Inferior parietal cortex (tissue), 1 donor: ENCODE data around the gene SIRT7.
"Not testable (repeated sequence)": the region's sequence is repeated elsewhere in the genome, so short reads cannot be mapped to it uniquely, and the experiment has no call there.

Experiments
- DNase-seq: peaks from one replicate; pipeline ENCODE4 v3.0.0-alpha.2; 2016; ENCODE audit errors: extremely low spot score

The SIRT7 gene

DNA sequence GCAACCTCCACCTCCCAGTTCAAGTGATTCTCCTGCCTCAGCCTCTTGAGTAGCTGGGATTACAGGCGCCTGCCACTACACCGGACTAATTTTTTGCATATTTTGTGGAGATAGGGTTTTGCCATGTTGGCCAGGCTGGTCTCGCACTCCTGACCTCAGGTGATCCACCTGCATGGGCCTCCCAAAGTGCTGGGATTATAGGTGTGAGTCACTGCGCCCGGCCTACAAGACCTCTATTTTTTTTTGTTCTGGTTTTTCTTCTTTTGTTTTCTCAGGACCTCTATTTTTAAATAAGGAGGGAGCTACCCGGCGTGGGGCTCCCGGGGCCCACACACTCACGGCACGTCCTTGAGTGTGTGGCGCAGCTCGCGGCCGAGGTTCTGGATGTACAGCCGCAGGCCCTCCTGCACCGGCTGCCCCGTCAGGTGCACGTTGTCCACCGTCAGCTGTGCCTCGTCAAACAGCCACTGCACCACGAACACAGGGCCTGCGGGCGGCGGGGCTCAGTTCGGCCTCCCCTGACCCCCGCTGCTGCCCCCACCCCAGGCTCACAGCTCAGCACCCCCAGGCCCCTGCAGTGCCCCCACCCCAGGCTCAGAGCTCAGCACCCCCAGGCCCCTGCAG lies 37.2 kb upstream of the SIRT7 start:
- DNase-seq, result no peak

DNA sequence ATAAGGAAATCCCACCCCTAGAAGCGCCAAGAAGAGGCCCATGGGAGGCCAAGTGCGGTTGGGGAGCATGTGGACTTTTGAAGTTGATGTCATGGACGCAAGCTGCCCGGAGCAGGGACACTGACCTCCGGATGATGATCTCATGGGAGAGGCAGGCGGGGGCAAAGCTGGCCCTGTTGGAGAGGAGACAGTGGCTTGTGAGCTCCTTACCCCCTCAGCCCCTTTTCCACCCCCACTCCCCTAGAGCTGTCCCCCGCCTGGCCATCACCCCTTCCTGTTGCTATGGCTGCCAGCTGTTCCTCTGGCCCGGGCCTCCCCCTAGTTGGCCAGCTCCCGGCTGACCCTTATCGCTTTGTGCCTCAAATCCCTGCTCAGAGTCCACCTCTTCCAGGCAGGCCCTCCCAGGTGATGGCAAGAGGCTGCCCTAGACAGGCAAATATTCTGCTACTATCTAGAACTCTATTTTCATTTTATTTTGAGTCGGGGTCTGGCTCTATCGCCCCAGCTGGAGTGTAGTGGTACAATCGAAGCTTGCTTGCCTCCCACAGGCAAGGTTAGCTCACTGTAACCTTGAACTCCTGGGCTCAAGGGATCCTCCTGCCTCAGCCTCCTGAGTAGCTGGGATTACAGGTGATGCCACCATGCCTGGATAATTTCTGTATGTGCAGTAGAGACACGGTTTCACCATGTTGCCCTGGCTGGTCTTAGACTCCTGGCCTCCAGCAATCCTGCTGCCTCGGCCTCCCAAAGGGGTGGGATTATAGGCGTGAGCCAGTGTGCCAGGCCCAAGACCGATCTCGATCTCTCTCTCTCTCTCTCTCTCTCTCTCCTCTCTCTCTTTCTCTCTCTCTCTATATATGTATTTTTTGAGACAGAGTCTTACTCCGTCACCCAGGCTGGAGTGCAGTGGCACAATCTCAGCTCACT lies 36.4 kb upstream of the SIRT7 start:
- DNase-seq, result no peak

DNA sequence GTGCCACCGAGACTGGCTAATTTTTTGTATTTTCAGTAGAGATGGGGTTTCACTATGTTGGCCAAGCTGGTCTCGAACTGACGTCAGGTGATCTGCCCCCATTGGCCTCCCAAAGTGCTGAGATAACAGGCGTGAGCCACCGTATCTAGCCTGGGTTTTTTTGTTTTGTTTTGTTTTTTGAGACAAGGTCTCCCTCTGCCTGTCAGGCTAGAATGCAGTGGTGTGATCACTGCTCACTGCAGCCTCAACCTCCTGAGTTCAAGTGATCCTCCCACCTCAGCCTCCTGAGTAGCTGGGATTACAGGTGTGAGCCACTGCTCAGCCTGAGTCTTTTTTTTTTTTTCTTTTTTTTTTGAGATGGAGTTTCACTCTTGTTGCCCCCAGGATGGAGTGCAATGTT lies 35.5 kb upstream of the SIRT7 start:
- DNase-seq, result not testable (repeated sequence)

DNA sequence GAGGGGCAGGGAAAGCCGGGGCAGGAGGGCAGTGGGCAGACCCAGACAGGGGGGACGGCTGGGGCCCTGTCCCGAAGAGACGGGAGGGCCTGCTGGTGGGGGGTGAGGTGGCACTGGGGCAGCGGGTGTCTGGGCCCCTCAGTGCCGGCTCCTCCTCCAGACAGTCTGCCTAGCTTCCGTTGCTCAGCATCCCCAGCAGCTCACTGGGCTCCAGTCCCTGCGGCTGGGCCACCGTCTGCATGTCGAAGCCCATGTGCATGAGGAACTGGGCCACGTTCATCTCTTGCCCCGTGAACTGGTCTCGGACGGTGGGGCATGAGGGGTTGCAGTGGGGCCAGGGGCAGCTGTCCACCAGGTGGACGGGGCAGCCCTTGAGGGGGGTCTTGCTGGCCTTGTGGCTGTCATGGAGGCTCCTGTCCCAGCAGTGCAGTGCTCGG lies 34.8 kb upstream of the SIRT7 start:
- no peak for DNase-seq

DNA sequence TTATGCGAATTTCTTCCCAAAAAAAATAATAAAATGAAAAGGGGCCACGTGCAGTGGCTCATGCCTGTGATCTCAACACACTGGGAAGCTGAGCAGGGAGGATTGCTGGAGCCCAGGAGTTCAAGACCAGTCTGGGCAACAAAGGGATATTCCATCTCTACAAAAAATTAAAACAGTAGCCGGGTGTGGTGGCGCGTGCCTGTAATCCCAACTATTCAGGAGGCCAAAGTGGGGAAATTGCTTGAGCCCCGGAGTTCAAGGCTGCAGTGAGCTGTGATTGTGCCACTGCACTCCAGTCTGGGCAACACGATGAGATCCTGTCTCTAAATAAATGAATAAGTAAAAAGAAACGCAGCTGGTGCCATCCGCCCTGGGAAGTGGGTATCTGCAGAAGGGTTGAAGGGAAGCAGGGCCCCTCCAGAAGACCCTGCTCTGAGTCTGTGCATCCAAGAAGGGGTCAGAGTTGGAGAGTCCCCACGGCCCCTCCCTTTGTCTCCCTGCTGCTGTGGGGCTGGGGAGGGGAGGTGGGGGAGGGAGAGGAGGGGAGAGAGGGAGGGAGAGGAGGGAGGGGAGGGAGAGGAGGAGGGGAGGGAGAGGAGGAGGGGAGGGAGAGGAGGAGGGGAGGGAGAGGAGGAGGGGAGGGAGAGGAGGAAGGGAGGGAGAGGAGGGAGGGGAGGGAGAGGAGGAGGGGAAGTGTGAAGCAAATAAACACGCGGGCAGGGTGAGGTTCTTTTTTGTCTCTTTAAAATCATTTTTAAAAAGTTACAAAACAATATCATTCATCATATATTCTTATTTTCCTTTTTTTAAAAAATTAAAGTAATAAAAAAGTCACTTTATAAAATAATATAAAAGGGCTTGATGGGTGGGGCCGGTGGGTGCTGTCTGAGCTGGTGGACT lies 34.1 kb upstream of the SIRT7 start:
- no peak for DNase-seq

DNA sequence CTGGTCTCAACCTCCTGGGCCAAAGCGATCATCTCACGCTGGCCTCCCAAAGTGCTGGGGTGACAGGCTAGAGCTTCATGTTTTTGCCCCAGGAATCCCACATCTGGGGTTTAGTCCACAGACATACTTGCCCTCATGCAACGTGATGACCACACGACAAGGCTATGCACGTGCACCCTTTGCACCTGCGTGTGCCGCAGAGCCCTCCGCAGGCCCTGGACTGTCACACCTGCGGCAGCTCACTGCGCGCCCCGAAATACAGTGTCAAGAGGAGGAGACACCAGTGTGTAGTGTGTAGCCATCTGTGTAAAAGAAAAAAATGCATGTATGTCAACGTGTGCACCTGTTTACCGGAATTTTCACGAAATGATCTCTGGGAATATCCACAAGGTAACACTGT lies 32.5 kb upstream of the SIRT7 start:
- no peak for DNase-seq

DNA sequence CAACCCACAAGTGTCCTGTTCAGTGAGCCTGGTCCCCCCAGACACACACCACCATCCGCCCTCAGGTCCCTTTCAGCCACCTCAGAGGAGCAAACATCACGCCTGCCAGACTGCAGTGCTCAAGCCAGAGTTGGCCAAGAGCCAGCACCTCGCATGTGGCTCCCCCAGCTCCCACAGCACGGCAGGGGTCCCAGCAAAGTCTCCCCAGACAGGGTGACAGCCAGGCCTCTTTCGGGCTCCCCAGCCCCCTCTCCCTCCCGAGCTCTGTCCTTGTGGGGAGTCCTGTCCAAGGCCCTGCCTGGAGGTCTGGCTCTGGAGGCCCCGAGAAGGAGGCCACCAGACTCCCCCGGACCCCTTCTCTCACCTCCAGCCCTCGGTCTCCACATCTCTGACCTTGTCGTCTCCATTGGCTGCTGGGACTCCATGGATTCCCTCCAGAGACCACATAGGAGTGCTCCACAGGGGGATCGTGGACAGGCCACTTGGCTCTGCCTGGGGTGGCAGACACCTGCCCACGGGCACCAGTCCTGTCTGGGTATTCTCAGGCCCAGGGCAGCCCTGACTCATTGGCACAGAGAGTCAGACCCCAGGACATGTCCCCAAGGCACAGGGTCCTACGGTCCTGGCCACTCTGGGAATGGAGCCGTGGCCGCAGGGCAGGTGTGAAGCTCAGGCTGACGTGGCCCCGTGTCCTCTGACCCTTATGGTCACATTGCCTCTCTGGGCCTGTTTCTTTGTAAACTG lies 30.8 kb upstream of the SIRT7 start:
- no peak for DNase-seq

GRCh38 chr17:81947189-81947588 lies 29.2 kb upstream of the SIRT7 start, which contains the start of gene MYADML2:
Gene MYADML2, minus strand, starts transcription at chr17:81947233. Its CDS starts 5,492 bp downstream, at chr17:81941741.
- no peak for DNase-seq

DNA sequence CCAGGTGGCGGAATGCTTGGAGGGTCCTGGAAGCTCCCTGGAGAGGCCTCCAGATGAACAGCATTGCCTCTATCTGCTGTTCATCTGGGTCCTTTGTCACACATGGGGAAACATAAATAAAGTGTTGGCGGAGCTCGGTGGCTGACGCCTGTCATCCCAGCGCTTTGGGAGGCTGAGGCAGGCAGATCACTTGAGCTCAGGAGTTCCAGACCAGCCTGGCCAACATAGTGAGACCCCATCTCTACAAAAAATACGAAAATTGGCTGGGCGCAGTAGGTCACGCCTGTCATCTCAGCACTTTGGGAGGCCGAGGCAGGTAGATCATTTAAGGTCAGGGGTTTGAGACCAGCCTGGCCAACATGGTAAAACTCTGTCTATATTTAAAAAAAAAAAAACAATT lies 26.9 kb upstream of the SIRT7 start:
- DNase-seq, result no peak

GRCh38 chr17:81942167-81942553 lies 24.2 kb upstream of the SIRT7 start:
- DNase-seq, result no peak

- no peak for DNase-seq
Observed at GRCh38 chr17:81941484-81942166, 23.6 kb upstream of the SIRT7 start.

- no peak for DNase-seq
Observed at GRCh38 chr17:81940538-81941483, 22.8 kb upstream of the SIRT7 start.

GRCh38 chr17:81939881-81940385 lies 22.0 kb upstream of the SIRT7 start:
- peak; percentile 49 for DNase-seq

DNA sequence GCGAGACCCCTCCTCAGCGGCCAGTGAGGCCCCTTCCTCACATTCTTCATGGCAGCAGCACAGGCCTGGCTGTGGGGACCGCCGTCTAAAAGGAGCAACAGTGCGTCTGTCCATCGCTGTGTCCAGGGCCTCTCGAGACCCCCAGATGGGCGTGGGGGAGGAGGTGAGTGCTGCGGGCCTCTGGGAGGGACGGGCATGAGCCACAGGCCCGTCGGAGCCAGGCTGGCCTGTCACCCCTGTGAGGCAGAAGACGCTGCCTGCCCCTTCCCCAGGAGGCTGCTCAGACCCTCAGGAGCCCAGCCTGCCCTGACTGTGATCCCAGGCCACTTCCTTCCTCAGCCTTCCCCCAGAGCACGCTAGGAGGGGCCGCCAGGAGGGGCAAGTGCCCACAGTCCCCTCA lies 21.2 kb upstream of the SIRT7 start:
- no peak for DNase-seq

- DNase-seq, result no peak
Observed at GRCh38 chr17:81935709-81936084, 17.7 kb upstream of the SIRT7 start.

DNA sequence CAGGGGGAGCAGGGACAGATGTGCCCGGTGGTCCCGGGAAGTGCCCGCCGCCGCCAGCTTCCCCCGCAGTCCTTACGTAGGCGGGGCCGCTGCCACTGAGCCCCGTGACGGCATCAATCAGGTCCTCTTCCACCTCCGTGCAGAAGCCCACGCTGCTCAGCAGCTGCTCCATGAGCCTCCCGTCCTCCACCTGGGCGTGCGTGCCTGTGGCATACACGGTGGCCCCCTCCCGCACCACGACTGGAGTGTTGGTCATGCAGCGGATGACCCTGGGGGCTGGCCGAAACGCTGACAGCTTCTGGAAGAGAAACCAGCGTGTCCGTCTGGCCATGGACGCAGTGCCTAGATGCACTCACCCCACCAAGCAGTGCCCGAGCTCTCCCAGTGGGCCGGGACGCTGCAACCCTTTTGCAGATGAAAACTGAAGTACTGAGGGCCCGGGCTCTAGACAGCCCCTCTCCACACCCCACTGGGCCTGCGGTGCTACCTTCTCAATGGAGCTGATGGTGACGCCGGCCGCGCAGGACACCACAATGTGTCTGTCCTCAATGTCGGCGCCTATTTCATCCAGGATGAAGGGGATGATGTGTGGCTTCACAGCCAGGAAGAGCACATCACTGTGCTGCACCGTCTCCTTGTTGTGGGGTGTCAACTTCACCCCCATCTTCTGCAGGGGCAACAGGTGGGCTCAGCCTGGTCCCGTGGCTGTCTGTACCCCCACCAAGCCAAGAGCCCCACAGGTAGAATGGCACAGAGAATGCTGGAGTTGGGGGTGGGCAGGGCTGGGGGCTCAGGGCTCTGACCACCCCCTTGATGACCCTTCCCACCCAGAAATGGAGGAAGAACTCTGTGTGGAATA lies 17.1 kb upstream of the SIRT7 start:
- DNase-seq, result no peak

- no peak for DNase-seq
Observed at GRCh38 chr17:81934098-81934757, 16.3 kb upstream of the SIRT7 start.

DNA sequence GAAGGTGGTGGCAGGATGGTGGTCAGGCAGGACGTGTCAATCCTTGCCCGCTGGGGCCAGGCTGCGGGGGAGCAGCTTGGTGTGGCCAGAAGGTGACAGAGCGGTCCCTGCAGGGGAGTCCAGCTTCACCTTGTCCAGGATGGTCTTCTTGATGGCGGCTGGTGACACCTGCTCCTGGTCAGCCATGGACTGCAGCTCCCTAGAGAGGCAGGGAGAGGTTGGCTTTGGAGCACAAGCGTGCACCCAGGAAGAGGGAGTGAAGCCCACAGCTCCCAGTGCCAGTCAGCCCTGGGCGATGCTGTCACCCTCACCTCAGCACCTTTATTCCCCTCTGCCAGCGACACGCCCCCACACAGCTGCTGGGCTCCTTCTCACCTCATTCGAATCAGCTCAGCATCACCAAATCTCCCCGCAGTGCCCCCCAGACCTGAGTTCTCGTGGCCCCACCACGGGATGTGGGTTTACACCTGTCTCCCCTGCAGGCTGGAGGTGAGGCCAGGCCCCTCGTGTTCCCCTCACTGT lies 15.3 kb upstream of the SIRT7 start:
- DNase-seq, result no peak
